ENCODE results near the gene ADGRB2.

Gene ADGRB2

DNA sequence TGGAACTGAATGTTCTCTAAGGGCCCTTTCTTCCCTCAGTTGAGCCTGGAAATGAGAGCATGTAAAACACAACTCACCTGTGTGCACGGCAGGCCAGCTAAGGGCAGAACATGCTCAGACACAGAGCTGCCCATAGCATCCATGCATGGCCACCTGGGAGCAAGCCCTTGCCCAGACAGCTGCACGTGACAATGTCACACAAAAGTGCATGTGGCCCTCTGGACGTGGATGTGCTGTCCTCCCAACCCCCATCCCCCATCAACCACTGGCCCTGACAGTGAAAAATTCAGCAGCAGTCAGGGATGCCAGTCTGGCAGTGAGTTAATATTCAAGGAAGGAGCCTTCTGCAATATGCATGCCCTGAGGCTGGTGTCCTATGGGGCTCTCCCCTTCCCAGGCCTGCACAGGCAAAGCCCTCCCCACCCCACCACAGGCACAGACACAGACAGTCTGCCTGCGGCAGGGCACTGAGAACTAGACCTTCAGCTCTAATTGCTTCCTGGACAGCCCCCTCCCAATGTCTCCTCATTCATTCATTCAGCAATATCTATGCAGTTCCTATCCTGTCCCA lies 45.7 kb downstream of the ADGRB2 start:
- Histone ChIP-seq H3K4me1 (ENCODE audit: control insufficient read depth, insufficient read depth, low read length) (no peaks in the 10 kb centered on the region), H3K9me3 (ENCODE audit: control insufficient read depth, insufficient read depth, low read depth, low read length) (no peaks in the 10 kb centered on the region), H3K27ac (ENCODE audit: extremely low read depth, low read depth, low read length) (no peak overlapping the region), H3K4me3 (ENCODE audit: low read depth, low read length) (no peak overlapping the region), H3K36me3 (ENCODE audit: control insufficient read depth in 2 of 2, insufficient read depth in 1 of 2, low read length in 2 of 2) (no peaks in the 10 kb centered on the region)
- no peak for TF ChIP-seq PRDM1 (tag by site-specific recombination; IDR thresholded peaks at IDR 0.05)
- CTCF ChIA-PET = interaction anchor here (1.3 to 7.7 kb wide), 4 partner anchors 10 to 54 kb away, joined by 4 to 77 read pairs (median 14); no protein-coding TSS in a partner anchor
- POLR2A ChIA-PET = no interaction called here

DNA sequence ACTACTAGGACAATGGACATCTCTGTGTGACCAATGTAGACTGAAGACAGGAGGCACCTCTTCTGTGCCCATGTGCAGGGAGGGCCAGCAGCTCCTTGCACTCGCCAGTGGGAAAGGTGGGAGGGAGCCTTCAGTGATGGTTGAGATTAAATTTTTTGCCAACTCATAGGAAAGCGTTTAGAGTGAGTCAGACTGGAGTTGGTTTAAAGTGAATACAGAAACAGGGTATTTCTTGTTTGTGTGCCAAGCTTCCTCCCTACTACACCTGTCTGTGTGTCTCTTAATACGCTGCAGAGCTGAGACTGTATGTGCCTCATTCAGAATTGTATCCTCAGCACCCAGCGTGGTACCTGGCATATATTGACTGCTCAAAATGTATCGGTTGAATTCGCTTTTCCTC lies 46.8 kb downstream of the ADGRB2 start:
- Histone ChIP-seq H3K9me3 (ENCODE audit: control insufficient read depth, insufficient read depth, low read depth, low read length) (no peaks in the 10 kb centered on the region), H3K36me3 (ENCODE audit: control insufficient read depth in 2 of 2, insufficient read depth in 1 of 2, low read length in 2 of 2) (no peaks in the 10 kb centered on the region), H3K4me1 (ENCODE audit: control insufficient read depth, insufficient read depth, low read length) (no peaks in the 10 kb centered on the region), H3K4me3 (ENCODE audit: low read depth, low read length) (no peak overlapping the region), H3K27ac (ENCODE audit: extremely low read depth, low read depth, low read length) (no peak overlapping the region)
- POLR2A ChIA-PET = interaction anchor here (0.6 to 1.3 kb wide), 2 partner anchors 44 to 72 kb away, joined by 4 to 5 read pairs; no protein-coding TSS in a partner anchor
- TF ChIP-seq ZNF174 (tag by site-specific recombination; IDR thresholded peaks at IDR 0.05) = no peak
- no peak for TF ChIP-seq YY2 (tag by site-specific recombination; IDR thresholded peaks at IDR 0.05)
- no peak for TF ChIP-seq ZNF571 (tag by site-specific recombination; IDR thresholded peaks at IDR 0.05)
- TF ChIP-seq ZNF626 (tag by site-specific recombination; IDR thresholded peaks at IDR 0.05) = no peak
- TF ChIP-seq ZNF391 (tag by site-specific recombination; IDR thresholded peaks at IDR 0.05; ENCODE audit: borderline replicate concordance, low read depth) = no peak
- TF ChIP-seq, protein P1, sequence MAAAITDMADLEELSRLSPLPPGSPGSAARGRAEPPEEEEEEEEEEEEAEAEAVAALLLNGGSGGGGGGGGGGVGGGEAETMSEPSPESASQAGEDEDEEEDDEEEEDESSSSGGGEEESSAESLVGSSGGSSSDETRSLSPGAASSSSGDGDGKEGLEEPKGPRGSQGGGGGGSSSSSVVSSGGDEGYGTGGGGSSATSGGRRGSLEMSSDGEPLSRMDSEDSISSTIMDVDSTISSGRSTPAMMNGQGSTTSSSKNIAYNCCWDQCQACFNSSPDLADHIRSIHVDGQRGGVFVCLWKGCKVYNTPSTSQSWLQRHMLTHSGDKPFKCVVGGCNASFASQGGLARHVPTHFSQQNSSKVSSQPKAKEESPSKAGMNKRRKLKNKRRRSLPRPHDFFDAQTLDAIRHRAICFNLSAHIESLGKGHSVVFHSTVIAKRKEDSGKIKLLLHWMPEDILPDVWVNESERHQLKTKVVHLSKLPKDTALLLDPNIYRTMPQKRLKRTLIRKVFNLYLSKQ (tag by site-specific recombination; IDR thresholded peaks at IDR 0.05; ENCODE audit: borderline replicate concordance) = no peak
- no peak for TF ChIP-seq ZNF776 (tag by site-specific recombination; IDR thresholded peaks at IDR 0.05; ENCODE audit: borderline replicate concordance)
- TF ChIP-seq, protein P2, sequence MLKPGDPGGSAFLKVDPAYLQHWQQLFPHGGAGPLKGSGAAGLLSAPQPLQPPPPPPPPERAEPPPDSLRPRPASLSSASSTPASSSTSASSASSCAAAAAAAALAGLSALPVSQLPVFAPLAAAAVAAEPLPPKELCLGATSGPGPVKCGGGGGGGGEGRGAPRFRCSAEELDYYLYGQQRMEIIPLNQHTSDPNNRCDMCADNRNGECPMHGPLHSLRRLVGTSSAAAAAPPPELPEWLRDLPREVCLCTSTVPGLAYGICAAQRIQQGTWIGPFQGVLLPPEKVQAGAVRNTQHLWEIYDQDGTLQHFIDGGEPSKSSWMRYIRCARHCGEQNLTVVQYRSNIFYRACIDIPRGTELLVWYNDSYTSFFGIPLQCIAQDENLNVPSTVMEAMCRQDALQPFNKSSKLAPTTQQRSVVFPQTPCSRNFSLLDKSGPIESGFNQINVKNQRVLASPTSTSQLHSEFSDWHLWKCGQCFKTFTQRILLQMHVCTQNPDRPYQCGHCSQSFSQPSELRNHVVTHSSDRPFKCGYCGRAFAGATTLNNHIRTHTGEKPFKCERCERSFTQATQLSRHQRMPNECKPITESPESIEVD (tag by site-specific recombination; IDR thresholded peaks at IDR 0.05) = no peak
- TF ChIP-seq, protein P3, sequence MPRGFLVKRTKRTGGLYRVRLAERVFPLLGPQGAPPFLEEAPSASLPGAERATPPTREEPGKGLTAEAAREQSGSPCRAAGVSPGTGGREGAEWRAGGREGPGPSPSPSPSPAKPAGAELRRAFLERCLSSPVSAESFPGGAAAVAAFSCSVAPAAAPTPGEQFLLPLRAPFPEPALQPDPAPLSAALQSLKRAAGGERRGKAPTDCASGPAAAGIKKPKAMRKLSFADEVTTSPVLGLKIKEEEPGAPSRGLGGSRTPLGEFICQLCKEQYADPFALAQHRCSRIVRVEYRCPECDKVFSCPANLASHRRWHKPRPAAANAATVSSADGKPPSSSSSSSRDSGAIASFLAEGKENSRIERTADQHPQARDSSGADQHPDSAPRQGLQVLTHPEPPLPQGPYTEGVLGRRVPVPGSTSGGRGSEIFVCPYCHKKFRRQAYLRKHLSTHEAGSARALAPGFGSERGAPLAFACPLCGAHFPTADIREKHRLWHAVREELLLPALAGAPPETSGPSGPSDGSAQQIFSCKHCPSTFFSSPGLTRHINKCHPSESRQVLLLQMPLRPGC (tag by site-specific recombination; IDR thresholded peaks at IDR 0.05) = no peak
- TF ChIP-seq, protein P4, sequence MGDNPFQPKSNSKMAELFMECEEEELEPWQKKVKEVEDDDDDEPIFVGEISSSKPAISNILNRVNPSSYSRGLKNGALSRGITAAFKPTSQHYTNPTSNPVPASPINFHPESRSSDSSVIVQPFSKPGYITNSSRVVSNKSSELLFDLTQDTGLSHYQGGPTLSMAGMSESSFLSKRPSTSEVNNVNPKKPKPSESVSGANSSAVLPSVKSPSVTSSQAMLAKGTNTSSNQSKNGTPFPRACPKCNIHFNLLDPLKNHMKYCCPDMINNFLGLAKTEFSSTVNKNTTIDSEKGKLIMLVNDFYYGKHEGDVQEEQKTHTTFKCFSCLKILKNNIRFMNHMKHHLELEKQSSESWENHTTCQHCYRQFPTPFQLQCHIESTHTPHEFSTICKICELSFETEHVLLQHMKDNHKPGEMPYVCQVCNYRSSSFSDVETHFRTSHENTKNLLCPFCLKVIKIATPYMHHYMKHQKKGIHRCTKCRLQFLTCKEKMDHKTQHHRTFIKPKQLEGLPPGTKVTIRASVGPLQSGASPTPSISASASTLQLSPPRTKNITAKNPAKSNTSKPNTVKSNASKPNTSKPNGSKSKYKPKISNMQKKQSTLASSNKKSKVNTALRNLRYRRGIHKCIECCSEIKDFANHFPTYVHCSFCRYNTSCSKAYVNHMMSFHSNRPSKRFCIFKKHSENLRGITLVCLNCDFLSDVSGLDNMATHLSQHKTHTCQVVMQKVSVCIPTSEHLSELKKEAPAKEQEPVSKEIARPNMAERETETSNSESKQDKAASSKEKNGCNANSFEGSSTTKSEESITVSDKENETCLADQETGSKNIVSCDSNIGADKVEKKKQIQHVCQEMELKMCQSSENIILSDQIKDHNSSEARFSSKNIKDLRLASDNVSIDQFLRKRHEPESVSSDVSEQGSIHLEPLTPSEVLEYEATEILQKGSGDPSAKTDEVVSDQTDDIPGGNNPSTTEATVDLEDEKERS (tag by site-specific recombination; IDR thresholded peaks at IDR 0.05) = no peak
- TF ChIP-seq ZNF169 (tag by site-specific recombination; IDR thresholded peaks at IDR 0.05) = no peak
- TF ChIP-seq, protein P5, sequence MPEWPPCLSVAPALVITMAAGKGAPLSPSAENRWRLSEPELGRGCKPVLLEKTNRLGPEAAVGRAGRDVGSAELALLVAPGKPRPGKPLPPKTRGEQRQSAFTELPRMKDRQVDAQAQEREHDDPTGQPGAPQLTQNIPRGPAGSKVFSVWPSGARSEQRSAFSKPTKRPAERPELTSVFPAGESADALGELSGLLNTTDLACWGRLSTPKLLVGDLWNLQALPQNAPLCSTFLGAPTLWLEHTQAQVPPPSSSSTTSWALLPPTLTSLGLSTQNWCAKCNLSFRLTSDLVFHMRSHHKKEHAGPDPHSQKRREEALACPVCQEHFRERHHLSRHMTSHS (tag by site-specific recombination; IDR thresholded peaks at IDR 0.05) = no peak
- TF ChIP-seq, protein P6, sequence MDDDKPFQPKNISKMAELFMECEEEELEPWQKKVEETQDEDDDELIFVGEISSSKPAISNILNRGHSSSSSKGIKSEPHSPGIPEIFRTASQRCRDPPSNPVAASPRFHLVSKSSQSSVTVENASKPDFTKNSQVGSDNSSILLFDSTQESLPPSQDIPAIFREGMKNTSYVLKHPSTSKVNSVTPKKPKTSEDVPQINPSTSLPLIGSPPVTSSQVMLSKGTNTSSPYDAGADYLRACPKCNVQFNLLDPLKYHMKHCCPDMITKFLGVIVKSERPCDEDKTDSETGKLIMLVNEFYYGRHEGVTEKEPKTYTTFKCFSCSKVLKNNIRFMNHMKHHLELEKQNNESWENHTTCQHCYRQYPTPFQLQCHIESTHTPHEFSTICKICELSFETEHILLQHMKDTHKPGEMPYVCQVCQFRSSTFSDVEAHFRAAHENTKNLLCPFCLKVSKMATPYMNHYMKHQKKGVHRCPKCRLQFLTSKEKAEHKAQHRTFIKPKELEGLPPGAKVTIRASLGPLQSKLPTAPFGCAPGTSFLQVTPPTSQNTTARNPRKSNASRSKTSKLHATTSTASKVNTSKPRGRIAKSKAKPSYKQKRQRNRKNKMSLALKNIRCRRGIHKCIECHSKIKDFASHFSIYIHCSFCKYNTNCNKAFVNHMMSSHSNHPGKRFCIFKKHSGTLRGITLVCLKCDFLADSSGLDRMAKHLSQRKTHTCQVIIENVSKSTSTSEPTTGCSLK (tag by site-specific recombination; IDR thresholded peaks at IDR 0.05) = no peak
- no peak for TF ChIP-seq ZNF112 (tag by site-specific recombination; IDR thresholded peaks at IDR 0.05)
- no peak for TF ChIP-seq ZNF416 (tag by site-specific recombination; IDR thresholded peaks at IDR 0.05)
- no peak for TF ChIP-seq ZNF23 (tag by site-specific recombination; IDR thresholded peaks at IDR 0.05; ENCODE audit: borderline replicate concordance)
- CTCF ChIA-PET = interaction anchor here (0.7 to 7.7 kb wide), 16 partner anchors 8 to 118 kb away, joined by 3 to 77 read pairs (median 6); partner anchors contain the start of gene COL16A1
